OCI-LY7 (cell line): ENCODE data around the gene BMPR2. TPM values are rescaled to one million over a fixed set of nuclear protein-coding genes. Genes with fewer than 3 reads are reported as not detected.
"Not testable (repeated sequence)": the region's sequence is repeated elsewhere in the genome, so short reads cannot be mapped to it uniquely, and the experiment has no call there.

Experiments used
- BruUV-seq: library from RNA; stranded (reverse); fragments of 400-500 nt; replicated peaks from 2 replicates; lab custom pipeline; 2021; lab: Mats Ljungman, UMichigan
- CTCF ChIA-PET: fragments of 300-600 bp; sonication (Branson Sonifier 250); formaldehyde crosslinking; loops from one replicate; lab custom pipeline; 2022; ENCODE audit warnings: antibody characterized with exemption; ENCODE audit not compliant: unreplicated experiment; lab: Charles Lee
- POLR2A ChIA-PET: fragments of 300-600 bp; sonication (Branson Sonifier 250); formaldehyde crosslinking; loops from one replicate; lab custom pipeline; 2022; ENCODE audit warnings: antibody characterized with exemption; lab: Charles Lee
- DNase-seq: peaks from one replicate; pipeline ENCODE4 v3.0.0-alpha.2; 2015; ENCODE audit warnings: low spot score
- H2AFZ ChIP-seq: fragments of 200-600 bp; sonication (generic), shearing (Covaris generic); 2 replicates; pipeline ENCODE4 v1.6.1; 2014; ENCODE audit warnings: mild to moderate bottlenecking, antibody characterized with exemption, low read length, moderate library complexity
- H3K27ac ChIP-seq: fragments of 200-600 bp; sonication (generic); 2 replicates; pipeline ENCODE4 v1.5.1; 2014; ENCODE audit warnings: mixed run types, low read depth, mild to moderate bottlenecking, moderate library complexity, low read length, inconsistent platforms; ENCODE audit not compliant: poor library complexity, severe bottlenecking
- H3K36me3 ChIP-seq: fragments of 200-600 bp; sonication (generic); 2 replicates; pipeline ENCODE4 v1.6.1; 2014; ENCODE audit warnings: mild to moderate bottlenecking, antibody characterized with exemption, low read length, moderate library complexity, mixed read lengths; ENCODE audit not compliant: insufficient read depth
- H3K4me1 ChIP-seq: fragments of 200-600 bp; sonication (generic); 2 replicates; pipeline ENCODE4 v1.5.1; 2014; ENCODE audit warnings: mild to moderate bottlenecking, low read length; ENCODE audit not compliant: insufficient read depth, poor library complexity, severe bottlenecking
- H3K4me2 ChIP-seq: fragments of 200-600 bp; sonication (generic); 2 replicates; pipeline ENCODE4 v1.6.1; 2014; ENCODE audit warnings: mild to moderate bottlenecking, low read length
- H3K4me3 ChIP-seq: fragments of 200-600 bp; sonication (generic); 2 replicates; pipeline ENCODE4 v1.5.1; 2014; ENCODE audit warnings: mild to moderate bottlenecking, low read depth, low read length; ENCODE audit not compliant: poor library complexity, severe bottlenecking
- H3K79me2 ChIP-seq: fragments of 200-600 bp; sonication (generic); 2 replicates; pipeline ENCODE4 v1.6.1; 2016; ENCODE audit warnings: low read depth, mild to moderate bottlenecking, low read length, moderate library complexity, mixed read lengths; ENCODE audit not compliant: insufficient read depth
- H3K9me2 ChIP-seq: fragments of 200-600 bp; sonication (generic); 2 replicates; pipeline ENCODE4 v1.6.1; 2016; ENCODE audit warnings: mild to moderate bottlenecking, low read length, mixed read lengths; ENCODE audit not compliant: insufficient read depth
- H3K9me3 ChIP-seq: fragments of 200-600 bp; sonication (generic); 2 replicates; pipeline ENCODE4 v1.6.1; 2014; ENCODE audit warnings: mild to moderate bottlenecking, mixed run types, low read length, mixed read lengths
- H4K20me1 ChIP-seq: fragments of 200-600 bp; sonication (generic); 2 replicates; pipeline ENCODE4 v1.6.1; 2014; ENCODE audit warnings: mild to moderate bottlenecking, antibody characterized with exemption, low read length, moderate library complexity, mixed read lengths; ENCODE audit not compliant: insufficient read depth
- EZH2phosphoT487 ChIP-seq: fragments of 200-600 bp; sonication (generic); IDR thresholded peaks from 2 replicates; pipeline ENCODE4 v1.6.1; 2018; ENCODE audit warnings: low read depth, borderline replicate concordance, mild to moderate bottlenecking, mixed run types, antibody characterized with exemption, low read length, moderate library complexity, mixed read lengths
- intact Hi-C: fragments of 100-400 bp; cut with micrococcal nuclease; formaldehyde crosslinking; loops from one replicate; pipeline ENCODE4 v1.10.0; 2022; ENCODE audit not compliant: unreplicated experiment
- total RNA-seq, 2 experiments: library from RNA; depleted of rRNA in 1 of 2; stranded (reverse); fragments of >200 nt in 1 of 2; shearing (Covaris generic) in 1 of 2; gene quantifications; 2 replicates each; pipeline ENCODE4 v1.2.3, GENCODE V29; 2014 to 2022
- TF ChIP-seq, protein P1 (sequence below): fragments of 200-600 bp; sonication (generic); conservative IDR thresholded peaks from 2 replicates; pipeline ENCODE4 v1.5.1; 2014; ENCODE audit warnings: mild to moderate bottlenecking, antibody characterized with exemption, low read length, moderate library complexity, mixed read lengths

Gene BMPR2
- total RNA-seq, 2 experiments from 2014 or later, result 4.3 to 14.7 TPM

DNA sequence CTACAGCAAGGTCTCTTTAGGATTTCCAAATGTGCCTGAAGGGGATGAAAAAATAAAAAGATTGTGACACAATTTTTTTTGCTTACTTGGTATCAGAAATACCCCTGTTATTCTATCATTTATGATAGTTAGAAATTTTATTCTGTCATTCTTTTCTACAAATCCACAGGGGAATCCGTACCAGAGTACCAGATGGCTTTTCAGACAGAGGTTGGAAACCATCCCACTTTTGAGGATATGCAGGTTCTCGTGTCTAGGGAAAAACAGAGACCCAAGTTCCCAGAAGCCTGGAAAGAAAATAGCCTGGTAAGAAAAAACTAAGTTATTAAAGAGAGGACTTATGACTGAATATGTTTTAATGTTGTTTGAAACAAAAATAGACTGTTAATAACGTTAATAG lies 166.0 kb downstream of the BMPR2 start:
- DNase-seq, result no peak
- no peaks in the 10 kb centered on the region for H3K9me3 ChIP-seq
- no peak overlapping the region for H2AFZ ChIP-seq
- POLR2A ChIA-PET, result interaction anchor here (0.6 kb wide), 1 partner anchor 255 kb away, joined by 3 read pairs; no protein-coding TSS in a partner anchor
- TF ChIP-seq EZH2phosphoT487, result no peak
- TF ChIP-seq, protein P1, sequence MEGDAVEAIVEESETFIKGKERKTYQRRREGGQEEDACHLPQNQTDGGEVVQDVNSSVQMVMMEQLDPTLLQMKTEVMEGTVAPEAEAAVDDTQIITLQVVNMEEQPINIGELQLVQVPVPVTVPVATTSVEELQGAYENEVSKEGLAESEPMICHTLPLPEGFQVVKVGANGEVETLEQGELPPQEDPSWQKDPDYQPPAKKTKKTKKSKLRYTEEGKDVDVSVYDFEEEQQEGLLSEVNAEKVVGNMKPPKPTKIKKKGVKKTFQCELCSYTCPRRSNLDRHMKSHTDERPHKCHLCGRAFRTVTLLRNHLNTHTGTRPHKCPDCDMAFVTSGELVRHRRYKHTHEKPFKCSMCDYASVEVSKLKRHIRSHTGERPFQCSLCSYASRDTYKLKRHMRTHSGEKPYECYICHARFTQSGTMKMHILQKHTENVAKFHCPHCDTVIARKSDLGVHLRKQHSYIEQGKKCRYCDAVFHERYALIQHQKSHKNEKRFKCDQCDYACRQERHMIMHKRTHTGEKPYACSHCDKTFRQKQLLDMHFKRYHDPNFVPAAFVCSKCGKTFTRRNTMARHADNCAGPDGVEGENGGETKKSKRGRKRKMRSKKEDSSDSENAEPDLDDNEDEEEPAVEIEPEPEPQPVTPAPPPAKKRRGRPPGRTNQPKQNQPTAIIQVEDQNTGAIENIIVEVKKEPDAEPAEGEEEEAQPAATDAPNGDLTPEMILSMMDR, result no peak
- H3K4me3 ChIP-seq, result no peak overlapping the region
- CTCF ChIA-PET, result no interaction called here
- no peak overlapping the region for H3K27ac ChIP-seq
- no peak overlapping the region for H3K4me2 ChIP-seq
- no peaks in the 10 kb centered on the region for H3K9me2 ChIP-seq
- H3K36me3 ChIP-seq, result no peaks in the 10 kb centered on the region
- intact Hi-C loops, result no loop called here
- H3K4me1 ChIP-seq, result no peaks in the 10 kb centered on the region
- no peaks in the 10 kb centered on the region for H3K79me2 ChIP-seq
- H4K20me1 ChIP-seq, result no peaks in the 10 kb centered on the region
- no TSS peak for BruUV-seq

- no peaks in the 10 kb centered on the region for H3K4me1 ChIP-seq
- no peak for DNase-seq
- H2AFZ ChIP-seq, result no peak overlapping the region
- H3K36me3 ChIP-seq, result no peaks in the 10 kb centered on the region
- no peaks in the 10 kb centered on the region for H3K9me2 ChIP-seq
- TF ChIP-seq EZH2phosphoT487, result no peak
- TF ChIP-seq, protein P1, result no peak
- no peak overlapping the region for H3K4me3 ChIP-seq
- intact Hi-C loops, result no loop called here
- no peak overlapping the region for H3K27ac ChIP-seq
- ChIA-PET CTCF (no interaction called here), POLR2A (interaction anchor here (0.6 kb wide), 1 partner anchor 566 kb away, joined by 9 read pairs; no protein-coding TSS in a partner anchor)
- BruUV-seq, result TSS peak; percentile 44
- H3K79me2 ChIP-seq, result no peaks in the 10 kb centered on the region
- no peak overlapping the region for H3K4me2 ChIP-seq
- H4K20me1 ChIP-seq, result no peaks in the 10 kb centered on the region
- no peaks in the 10 kb centered on the region for H3K9me3 ChIP-seq
These were observed 169.4 kb downstream of the BMPR2 start for GRCh38 chr2:202545523-202545922.

GRCh38 chr2:202545931-202546330 lies 169.8 kb downstream of the BMPR2 start:
- no peaks in the 10 kb centered on the region for H3K4me1 ChIP-seq
- no peak overlapping the region for H2AFZ ChIP-seq
- BruUV-seq, result no TSS peak

DNA sequence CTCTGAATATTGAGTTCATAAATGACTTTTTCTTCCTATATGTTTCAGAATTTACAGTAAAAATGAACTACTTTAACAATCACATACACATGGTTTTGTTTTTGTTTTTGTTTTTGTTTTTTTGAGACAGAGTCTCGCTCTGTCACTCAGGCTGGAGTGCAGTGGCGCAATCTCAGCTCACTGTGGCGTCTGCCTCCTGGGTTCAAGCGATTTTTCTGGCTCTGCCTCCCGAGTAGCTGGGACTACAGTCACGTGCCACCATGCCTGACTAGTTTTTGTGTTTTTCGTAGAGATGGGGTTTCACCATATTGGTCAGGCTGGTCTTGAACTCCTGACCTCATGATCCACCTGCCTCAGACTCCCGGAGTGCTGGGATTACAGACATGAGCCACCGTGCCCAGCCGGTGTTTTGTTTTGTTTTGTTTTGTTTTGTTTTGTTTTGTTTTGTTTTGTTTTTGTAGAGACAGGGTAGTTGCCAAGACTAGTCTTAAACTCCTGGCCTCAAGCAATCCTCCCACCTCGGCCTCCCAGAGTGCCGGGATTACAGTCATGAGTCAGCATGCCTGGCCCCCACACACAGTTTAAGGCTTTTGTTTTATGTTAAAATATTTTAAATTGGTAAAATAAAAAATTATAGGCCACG lies 170.5 kb downstream of the BMPR2 start:
- DNase-seq, result not testable (repeated sequence)

More at GRCh38 chr2:202545931-202546330, 169.8 kb downstream of the BMPR2 start:
- intact Hi-C loops, result no loop called here
- no peak for DNase-seq
- no peak for TF ChIP-seq EZH2phosphoT487
- TF ChIP-seq, protein P1, result no peak
- Histone ChIP-seq H3K27ac (no peak overlapping the region), H3K9me2 (no peaks in the 10 kb centered on the region), H3K4me3 (no peak overlapping the region), H4K20me1 (no peaks in the 10 kb centered on the region), H3K36me3 (no peaks in the 10 kb centered on the region), H3K79me2 (no peaks in the 10 kb centered on the region), H3K9me3 (no peaks in the 10 kb centered on the region), H3K4me2 (no peak overlapping the region)
- ChIA-PET CTCF (no interaction called here), POLR2A (interaction anchor here (0.6 to 1.0 kb wide), 2 partner anchors 9 to 566 kb away, joined by 3 to 9 read pairs; no protein-coding TSS in a partner anchor)

More for the DNA sequence above, 170.5 kb downstream of the BMPR2 start:
- H3K79me2 ChIP-seq, BruUV-seq, H3K4me1 ChIP-seq, H3K9me3 ChIP-seq, H3K4me2 ChIP-seq, CTCF ChIA-PET, H3K4me3 ChIP-seq, H4K20me1 ChIP-seq, H3K9me2 ChIP-seq, H3K27ac ChIP-seq, H2AFZ ChIP-seq, intact Hi-C loops, H3K36me3 ChIP-seq: not testable (repeated sequence)
- POLR2A ChIA-PET, result interaction anchor here (0.8 to 1.0 kb wide), 2 partner anchors 10 to 14 kb away, joined by 3 read pairs; no protein-coding TSS in a partner anchor
